A549 (cell line): ENCODE results near the gene PTTG1IP. TPM values are rescaled to one million over a fixed set of nuclear protein-coding genes. Genes with fewer than 3 reads are reported as not detected.

ENCODE experiments used
- ATAC-seq, 2 experiments: fragments of 200-7000 bp in 1 of 2; fragments of >200 bp in 1 of 2; cut with Nextera tagmentation in 1 of 2; cut with Tn5 transposase in 1 of 2; 3 replicates each; pipeline versions ENCODE4 v1.8.0 to v1.9.1; 2018 to 2020; ENCODE audit warnings: mild to moderate bottlenecking in 1 of 2, moderate library complexity in 1 of 2
- CTCF ChIA-PET: fragments of 300-600 bp; sonication (Branson Sonifier 250); formaldehyde crosslinking; extraction: SDS; loops from one replicate; lab custom pipeline; 2021; ENCODE audit warnings: antibody characterized with exemption, inconsistent platforms; lab: Yijun Ruan, JAX
- POLR2A ChIA-PET: fragments of 350-600 bp; formaldehyde crosslinking; extraction: SDS; loops from one replicate; lab custom pipeline; 2021; ENCODE audit warnings: antibody characterized with exemption, inconsistent platforms; lab: Yijun Ruan, JAX
- DNase-seq, 2 experiments: peaks; one replicate each; pipeline versions ENCODE4 v3.0.0 to v3.0.0-alpha.2; 2011 to 2016; ENCODE audit warnings: low read depth in 1 of 2, low spot score in 1 of 2
- FAIRE-seq: peaks from 2 replicates; lab custom pipeline; 2011; peaks lifted over from hg19 to GRCh38; lab: Jason Lieb, UNC
- H3K27ac ChIP-seq, 2 experiments: fragments of >200 bp; sonication (Bioruptor Twin); formaldehyde crosslinking; 3 replicates each; pipeline ENCODE4 v1.5.1; 2016 to 2017
- H3K4me1 ChIP-seq: fragments of >200 bp; sonication (Bioruptor Twin); formaldehyde crosslinking; 3 replicates; pipeline ENCODE4 v1.6.1; 2016
- H3K4me2 ChIP-seq: fragments of >200 bp; sonication (Bioruptor Twin); formaldehyde crosslinking; 3 replicates; pipeline ENCODE4 v1.6.1; 2016
- H3K4me3 ChIP-seq: fragments of >200 bp; sonication (Bioruptor Twin); formaldehyde crosslinking; 3 replicates; pipeline ENCODE4 v1.5.1; 2016
- H3K9me3 ChIP-seq: fragments of >200 bp; sonication (Bioruptor Twin); formaldehyde crosslinking; 3 replicates; pipeline ENCODE4 v1.6.1; 2016
- BHLHE40 ChIP-seq: IDR thresholded peaks from 2 replicates; pipeline ENCODE4 v1.6.1; 2012; ENCODE audit warnings: low read depth, low read length, inconsistent platforms
- CBX2 ChIP-seq: fragments of 200-600 bp; sonication (generic); IDR thresholded peaks from 2 replicates; pipeline ENCODE4 v1.6.1; 2016; ENCODE audit warnings: low read depth, mild to moderate bottlenecking, borderline replicate concordance
- CHD4 ChIP-seq: fragments of 200-600 bp; sonication (generic); IDR thresholded peaks from 2 replicates; pipeline ENCODE4 v1.6.1; 2016; ENCODE audit warnings: antibody characterized with exemption, mild to moderate bottlenecking, borderline replicate concordance
- HOXA7 ChIP-seq: fragments of 250-450 bp; sonication (Bioruptor Pico); IDR thresholded peaks from 2 replicates; pipeline ENCODE4 v1.5.0; 2020; ENCODE audit warnings: mild to moderate bottlenecking, moderate library complexity
- KDM5A ChIP-seq: fragments of 200-600 bp; sonication (generic); IDR thresholded peaks from 2 replicates; pipeline ENCODE4 v1.6.1; 2016; ENCODE audit warnings: antibody characterized with exemption, mild to moderate bottlenecking
- NFE2L2 ChIP-seq: fragments of 150-350 bp; conservative IDR thresholded peaks from 2 replicates; pipeline ENCODE4 v1.6.1; 2014; ENCODE audit warnings: low read length
- POLR2A ChIP-seq: IDR thresholded peaks from 2 replicates; pipeline ENCODE4 v1.6.1; 2012; ENCODE audit warnings: mild to moderate bottlenecking, low read length
- POLR2AphosphoS2 ChIP-seq: conservative IDR thresholded peaks from 2 replicates; pipeline ENCODE4 v1.6.1; 2012; ENCODE audit warnings: low read length, improper control_type of control experiment, inconsistent platforms
- RAD21 ChIP-seq, 2 experiments: fragments of >200 bp in 1 of 2; sonication (Bioruptor Twin) in 1 of 2; formaldehyde crosslinking in 1 of 2; IDR thresholded peaks in 1 of 2; conservative IDR thresholded peaks in 1 of 2; 2 replicates in 1 of 2; 3 replicates in 1 of 2; pipeline ENCODE4 v1.6.1; 2012 to 2018; ENCODE audit warnings: inconsistent platforms in 1 of 2
- RARB ChIP-seq: fragments of 250-450 bp; sonication (Bioruptor Pico); IDR thresholded peaks from 2 replicates; pipeline ENCODE4 v1.8.0; 2021; ENCODE audit warnings: mild to moderate bottlenecking, moderate library complexity
- RCOR1 ChIP-seq: fragments of 150-350 bp; IDR thresholded peaks from 2 replicates; pipeline ENCODE4 v1.6.1; 2014; ENCODE audit warnings: antibody characterized with exemption, low read length, low read depth
- REST ChIP-seq: fragments of 200-600 bp; sonication (generic); IDR thresholded peaks from 2 replicates; pipeline ENCODE4 v1.6.1; 2016; ENCODE audit warnings: antibody characterized with exemption, mild to moderate bottlenecking, moderate library complexity
- SREBF2 ChIP-seq: fragments of 450-650 bp; IDR thresholded peaks from 2 replicates; pipeline ENCODE4 v1.6.1; 2014; ENCODE audit warnings: mild to moderate bottlenecking, moderate library complexity
- ZNF302 ChIP-seq: fragments of 250-450 bp; sonication (Bioruptor Pico); IDR thresholded peaks from 2 replicates; pipeline ENCODE4 v1.9.0; 2021; ENCODE audit warnings: inconsistent platforms, mild to moderate bottlenecking, moderate library complexity
- WGBS: methylation state at CpG from one replicate; pipeline ENCODE4 v1.1.6; 2017; ENCODE audit errors: missing lambda C conversion rate; 5-methylcytosine and 5-hydroxymethylcytosine counted together
- polyA plus RNA-seq, 4 experiments: library from polyadenylated mRNA; depleted of rRNA in 3 of 4; stranded (reverse); fragments of >200 nt; fragmentation: RNase III in 1 of 4; extraction: RNeasy Plus Mini Kit Qiagen cat#74134 plus additional on column Dnase treatment in 1 of 4; gene quantifications; 2 replicates in 3 of 4; 3 replicates in 1 of 4; pipeline ENCODE4 v1.2.3, GENCODE V29; 2011 to 2017
- TF ChIP-seq, protein P1 (sequence below): fragments of >200 bp; sonication (Bioruptor Twin); formaldehyde crosslinking; IDR thresholded peaks from 2 replicates; pipeline ENCODE4 v1.6.1; 2016
- TF ChIP-seq, protein P2 (sequence below): fragments of >200 bp; sonication (Bioruptor Twin); formaldehyde crosslinking; IDR thresholded peaks from 3 replicates; pipeline ENCODE4 v1.5.1; 2016
- TF ChIP-seq, protein P3 (sequence below): IDR thresholded peaks from 2 replicates; pipeline ENCODE4 v1.6.1; 2012
- TF ChIP-seq, protein P4 (sequence below): fragments of 150-350 bp; IDR thresholded peaks from 2 replicates; pipeline ENCODE4 v1.6.1; 2014; ENCODE audit warnings: low read depth, mild to moderate bottlenecking, low read length

The PTTG1IP gene
- polyA plus RNA-seq, 2 of the 4 experiments (the other 2 are of a cell fraction) = 98.7 to 99.4 TPM

DNA sequence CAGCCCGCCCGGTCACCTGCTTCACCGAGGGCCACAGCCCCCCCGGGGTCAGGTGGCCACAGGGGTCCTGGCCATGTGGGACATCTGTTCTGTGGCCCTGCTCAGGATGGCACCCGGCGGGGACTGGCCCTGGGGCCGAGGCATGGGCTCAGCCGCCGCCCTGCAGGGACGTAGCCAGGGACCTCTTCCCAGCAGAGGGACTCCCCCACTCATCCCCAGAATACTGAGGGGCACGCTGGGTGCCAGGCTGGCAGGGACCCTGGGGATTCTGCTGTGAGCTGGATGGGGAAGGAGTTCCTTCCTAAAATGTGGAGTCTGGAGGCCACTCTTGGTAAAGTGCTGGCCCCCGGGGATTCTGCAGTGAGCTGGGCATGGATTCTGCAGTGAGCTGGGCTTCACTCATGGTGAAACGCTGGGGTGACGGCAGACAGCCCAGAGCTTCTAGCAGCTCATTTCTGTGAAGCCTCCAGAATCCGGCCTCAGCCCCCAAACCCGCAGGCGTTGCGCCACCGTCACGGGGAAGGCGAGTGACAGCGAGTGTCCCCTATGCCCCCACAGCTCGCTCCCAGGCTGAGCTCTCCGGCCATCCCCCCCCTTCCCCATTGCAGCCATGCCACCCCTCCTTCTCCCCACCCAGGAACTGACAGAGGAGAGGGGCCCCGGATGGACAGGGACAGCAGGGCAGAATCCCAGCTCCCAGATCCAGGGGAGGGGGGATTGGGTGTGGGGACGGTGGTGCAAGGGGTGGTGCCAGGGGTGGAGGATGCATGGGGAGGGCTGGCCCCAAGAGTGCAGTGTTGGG lies 45.8 kb upstream of the PTTG1IP start:
- TF ChIP-seq RARB = no peak
- TF ChIP-seq NFE2L2 = no peak
- TF ChIP-seq RAD21 (conservative IDR thresholded peaks at IDR 0.05 in 1 of 2, IDR thresholded peaks at IDR 0.05 in 1 of 2) = no peak
- no peak for TF ChIP-seq HOXA7 (CRISPR knock-in tag)
- TF ChIP-seq SREBF2 = no peak
- TF ChIP-seq, protein P1, sequence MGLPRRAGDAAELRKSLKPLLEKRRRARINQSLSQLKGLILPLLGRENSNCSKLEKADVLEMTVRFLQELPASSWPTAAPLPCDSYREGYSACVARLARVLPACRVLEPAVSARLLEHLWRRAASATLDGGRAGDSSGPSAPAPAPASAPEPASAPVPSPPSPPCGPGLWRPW = no peak
- TF ChIP-seq BHLHE40 = no peak
- TF ChIP-seq CBX2 = no peak
- TF ChIP-seq POLR2AphosphoS2 = no peak
- TF ChIP-seq, protein P2, sequence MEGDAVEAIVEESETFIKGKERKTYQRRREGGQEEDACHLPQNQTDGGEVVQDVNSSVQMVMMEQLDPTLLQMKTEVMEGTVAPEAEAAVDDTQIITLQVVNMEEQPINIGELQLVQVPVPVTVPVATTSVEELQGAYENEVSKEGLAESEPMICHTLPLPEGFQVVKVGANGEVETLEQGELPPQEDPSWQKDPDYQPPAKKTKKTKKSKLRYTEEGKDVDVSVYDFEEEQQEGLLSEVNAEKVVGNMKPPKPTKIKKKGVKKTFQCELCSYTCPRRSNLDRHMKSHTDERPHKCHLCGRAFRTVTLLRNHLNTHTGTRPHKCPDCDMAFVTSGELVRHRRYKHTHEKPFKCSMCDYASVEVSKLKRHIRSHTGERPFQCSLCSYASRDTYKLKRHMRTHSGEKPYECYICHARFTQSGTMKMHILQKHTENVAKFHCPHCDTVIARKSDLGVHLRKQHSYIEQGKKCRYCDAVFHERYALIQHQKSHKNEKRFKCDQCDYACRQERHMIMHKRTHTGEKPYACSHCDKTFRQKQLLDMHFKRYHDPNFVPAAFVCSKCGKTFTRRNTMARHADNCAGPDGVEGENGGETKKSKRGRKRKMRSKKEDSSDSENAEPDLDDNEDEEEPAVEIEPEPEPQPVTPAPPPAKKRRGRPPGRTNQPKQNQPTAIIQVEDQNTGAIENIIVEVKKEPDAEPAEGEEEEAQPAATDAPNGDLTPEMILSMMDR = no peak
- TF ChIP-seq, protein P3, sequence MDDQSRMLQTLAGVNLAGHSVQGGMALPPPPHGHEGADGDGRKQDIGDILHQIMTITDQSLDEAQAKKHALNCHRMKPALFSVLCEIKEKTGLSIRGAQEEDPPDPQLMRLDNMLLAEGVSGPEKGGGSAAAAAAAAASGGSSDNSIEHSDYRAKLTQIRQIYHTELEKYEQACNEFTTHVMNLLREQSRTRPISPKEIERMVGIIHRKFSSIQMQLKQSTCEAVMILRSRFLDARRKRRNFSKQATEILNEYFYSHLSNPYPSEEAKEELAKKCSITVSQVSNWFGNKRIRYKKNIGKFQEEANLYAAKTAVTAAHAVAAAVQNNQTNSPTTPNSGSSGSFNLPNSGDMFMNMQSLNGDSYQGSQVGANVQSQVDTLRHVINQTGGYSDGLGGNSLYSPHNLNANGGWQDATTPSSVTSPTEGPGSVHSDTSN = no peak
- TF ChIP-seq CHD4 = no peak
- TF ChIP-seq POLR2A = no peak
- no peak for TF ChIP-seq KDM5A
- TF ChIP-seq, all 56 proteins: peak for 0
- H3K4me1 ChIP-seq = peaks cover 15% of the 10 kb centered on the region; the same call in 2 of the 3 replicates
- H3K9me3 ChIP-seq = no peaks in the 10 kb centered on the region
- H3K4me2 ChIP-seq = no peak overlapping the region
- 83% methylated on average over 12 of the region's 26 CpGs for WGBS
- H3K27ac ChIP-seq = peak overlapping the region in 1 of 2 experiments; percentile 35; a peak in 1 of 6 replicates
- no peak for ATAC-seq
- no peak for FAIRE-seq
- ChIA-PET POLR2A (no interaction called here), CTCF (interaction anchor here (0.7 to 2.6 kb wide), 5 partner anchors 13 to 125 kb away, joined by 3 to 9 read pairs (median 3); no protein-coding TSS in a partner anchor)
- no peak for DNase-seq
- H3K4me3 ChIP-seq = no peak overlapping the region

GRCh38 chr21:44918581-44919033 lies 45.1 kb upstream of the PTTG1IP start:
- FAIRE-seq = no peak
- no peaks in the 10 kb centered on the region for H3K9me3 ChIP-seq
- WGBS = 66% methylated on average over 4 of the region's 13 CpGs
- no peak for DNase-seq
- CTCF ChIA-PET = interaction anchor here (0.9 to 2.6 kb wide), 4 partner anchors 9 to 28 kb away, joined by 3 to 10 read pairs (median 6); no protein-coding TSS in a partner anchor
- no peak for ATAC-seq
- no peak overlapping the region for H3K4me3 ChIP-seq
- H3K4me1 ChIP-seq = peaks cover 22% of the 10 kb centered on the region
- no peak overlapping the region for H3K4me2 ChIP-seq
- peak overlapping the region in 1 of 2 experiments; percentile 68; a peak in 1 of 6 replicates for H3K27ac ChIP-seq
- POLR2A ChIA-PET = no interaction called here
- TF ChIP-seq, protein P4, sequence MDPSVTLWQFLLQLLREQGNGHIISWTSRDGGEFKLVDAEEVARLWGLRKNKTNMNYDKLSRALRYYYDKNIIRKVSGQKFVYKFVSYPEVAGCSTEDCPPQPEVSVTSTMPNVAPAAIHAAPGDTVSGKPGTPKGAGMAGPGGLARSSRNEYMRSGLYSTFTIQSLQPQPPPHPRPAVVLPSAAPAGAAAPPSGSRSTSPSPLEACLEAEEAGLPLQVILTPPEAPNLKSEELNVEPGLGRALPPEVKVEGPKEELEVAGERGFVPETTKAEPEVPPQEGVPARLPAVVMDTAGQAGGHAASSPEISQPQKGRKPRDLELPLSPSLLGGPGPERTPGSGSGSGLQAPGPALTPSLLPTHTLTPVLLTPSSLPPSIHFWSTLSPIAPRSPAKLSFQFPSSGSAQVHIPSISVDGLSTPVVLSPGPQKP = no peak
- TF ChIP-seq ZNF302 (CRISPR knock-in tag) = no peak
- TF ChIP-seq RCOR1 = no peak
- no peak for TF ChIP-seq REST
- TF ChIP-seq POLR2AphosphoS2 = no peak
- TF ChIP-seq, protein P3 = no peak
